ENCODE measurements around the gene MYO5A. TPM values are rescaled to one million over a fixed set of nuclear protein-coding genes. Genes with fewer than 3 reads are reported as not detected.

Gene MYO5A
- total RNA-seq, 4 donors from 2014 or later: 22.0 to 37.4 (median 33.2) TPM

DNA sequence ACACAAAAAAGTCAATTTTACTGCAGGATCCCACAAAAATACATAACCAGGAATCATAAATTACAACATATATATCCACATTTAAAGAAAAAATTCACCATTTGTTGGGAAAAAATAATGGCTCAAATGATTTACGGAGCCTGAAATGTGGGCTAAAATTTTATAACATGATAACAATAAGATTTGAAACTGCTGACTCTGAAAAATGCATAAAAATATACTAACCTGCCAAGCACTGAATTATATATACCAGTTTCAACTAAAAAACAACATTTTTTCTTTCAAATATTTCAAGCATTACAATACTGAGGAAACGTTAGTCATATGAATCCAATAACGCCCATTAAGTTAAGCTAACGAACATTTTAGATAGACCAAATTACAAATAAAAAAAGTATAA is 220.8 kb downstream of the MYO5A start:
- WGBS: 95% methylated on average over 4 of the region's 4 CpGs
- intact Hi-C loops (cut with DNase I): no loop called here
- no peaks in the 10 kb centered on the region for H3K9me3 ChIP-seq
- peaks cover 4 to 30% (median 13%) of the 10 kb centered on the region in 4 donors for H3K36me3 ChIP-seq
- TF ChIP-seq POLR2AphosphoS5 (IDR thresholded peaks at IDR 0.05) (no peak), EP300 (IDR thresholded peaks at IDR 0.05) (no peak)
- H3K4me1 ChIP-seq: peaks cover 0 to 7% (median 0%) of the 10 kb centered on the region in 4 donors
- no peak overlapping the region for H3K27ac ChIP-seq (replicated peaks in 1 of 4)
- no peak for DNase-seq (ENCODE audit: extremely low spot score)
- no peak overlapping the region for H3K4me3 ChIP-seq
- no peaks in the 10 kb centered on the region for H3K27me3 ChIP-seq

DNA sequence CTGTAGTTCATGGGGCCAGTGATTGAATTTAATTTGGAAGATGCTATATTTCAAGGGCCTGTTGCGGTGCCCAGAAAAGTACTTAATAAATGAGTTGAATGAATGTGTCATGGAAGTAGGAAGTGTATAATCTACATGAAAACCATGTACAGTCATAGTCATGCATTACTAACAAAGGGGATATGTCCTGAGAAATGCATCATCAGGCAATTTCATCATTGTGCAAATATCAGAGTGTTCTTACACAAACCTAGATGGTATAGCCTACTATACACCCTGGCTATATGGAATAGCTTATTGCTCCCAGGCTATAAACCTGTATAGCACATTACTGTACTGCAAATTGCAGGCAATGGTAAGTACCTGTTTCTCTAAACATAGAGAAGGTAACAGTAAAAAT is 222.4 kb downstream of the MYO5A start:
- H3K9me3 ChIP-seq: no peaks in the 10 kb centered on the region
- TF ChIP-seq EP300 (IDR thresholded peaks at IDR 0.05) (no peak), POLR2AphosphoS5 (IDR thresholded peaks at IDR 0.05) (no peak), POLR2A (IDR thresholded peaks at IDR 0.05; ENCODE audit: low read depth) (no peak)
- TF ChIP-seq, protein P1, sequence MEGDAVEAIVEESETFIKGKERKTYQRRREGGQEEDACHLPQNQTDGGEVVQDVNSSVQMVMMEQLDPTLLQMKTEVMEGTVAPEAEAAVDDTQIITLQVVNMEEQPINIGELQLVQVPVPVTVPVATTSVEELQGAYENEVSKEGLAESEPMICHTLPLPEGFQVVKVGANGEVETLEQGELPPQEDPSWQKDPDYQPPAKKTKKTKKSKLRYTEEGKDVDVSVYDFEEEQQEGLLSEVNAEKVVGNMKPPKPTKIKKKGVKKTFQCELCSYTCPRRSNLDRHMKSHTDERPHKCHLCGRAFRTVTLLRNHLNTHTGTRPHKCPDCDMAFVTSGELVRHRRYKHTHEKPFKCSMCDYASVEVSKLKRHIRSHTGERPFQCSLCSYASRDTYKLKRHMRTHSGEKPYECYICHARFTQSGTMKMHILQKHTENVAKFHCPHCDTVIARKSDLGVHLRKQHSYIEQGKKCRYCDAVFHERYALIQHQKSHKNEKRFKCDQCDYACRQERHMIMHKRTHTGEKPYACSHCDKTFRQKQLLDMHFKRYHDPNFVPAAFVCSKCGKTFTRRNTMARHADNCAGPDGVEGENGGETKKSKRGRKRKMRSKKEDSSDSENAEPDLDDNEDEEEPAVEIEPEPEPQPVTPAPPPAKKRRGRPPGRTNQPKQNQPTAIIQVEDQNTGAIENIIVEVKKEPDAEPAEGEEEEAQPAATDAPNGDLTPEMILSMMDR (IDR thresholded peaks at IDR 0.05): no peak
- WGBS: 100% methylated on average over 1 of the region's 1 CpG
- intact Hi-C loops (cut with DNase I): no loop called here
- DNase-seq (ENCODE audit: extremely low spot score): no peak
- no peak overlapping the region for H3K27ac ChIP-seq (replicated peaks in 1 of 4)
- peaks cover 0 to 7% (median 0%) of the 10 kb centered on the region in 4 donors for H3K4me1 ChIP-seq
- no peaks in the 10 kb centered on the region for H3K27me3 ChIP-seq
- H3K4me3 ChIP-seq: no peak overlapping the region
- peaks cover 0 to 21% (median 9%) of the 10 kb centered on the region in 4 donors for H3K36me3 ChIP-seq

DNA sequence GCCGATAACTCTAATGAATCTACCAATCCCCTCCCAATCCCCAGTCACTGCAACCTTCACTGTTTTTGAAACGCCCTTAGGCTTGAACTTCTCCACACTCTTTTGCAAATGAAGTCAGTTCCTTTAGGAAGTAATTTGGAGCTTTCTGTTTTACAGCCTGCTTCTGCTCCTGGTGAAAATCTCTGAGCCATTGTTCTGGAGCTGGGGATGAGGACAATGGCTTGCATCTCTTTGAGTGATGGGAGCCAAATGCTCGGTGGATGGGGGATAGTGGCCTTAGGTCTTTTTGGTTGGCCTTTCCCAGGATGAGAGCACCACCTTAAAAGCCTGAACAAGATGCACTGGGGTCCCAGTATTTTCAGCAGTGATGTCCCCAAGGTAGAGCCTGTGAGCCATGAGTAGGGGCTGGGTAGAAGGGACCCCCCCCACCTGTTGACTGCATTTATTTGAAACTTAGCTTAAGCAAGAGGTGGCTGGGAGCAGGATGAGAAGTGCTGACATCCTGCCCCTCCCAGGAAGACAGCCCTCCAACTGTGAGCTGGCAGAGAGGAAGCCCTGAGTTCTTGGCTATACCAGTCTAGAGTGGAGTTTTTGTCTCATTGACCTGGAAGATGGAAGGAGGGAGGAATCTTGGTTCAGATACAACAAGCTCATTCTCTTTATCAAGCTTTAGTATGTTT is 225.4 kb downstream of the MYO5A start:
- DNase-seq (ENCODE audit: extremely low spot score): no peak
- WGBS: 63% methylated on average over 3 of the region's 3 CpGs
- H3K27ac ChIP-seq (replicated peaks in 1 of 4): no peak overlapping the region
- H3K27me3 ChIP-seq: no peaks in the 10 kb centered on the region
- intact Hi-C loops (cut with DNase I): no loop called here
- no peaks in the 10 kb centered on the region for H3K4me1 ChIP-seq
- H3K9me3 ChIP-seq: no peaks in the 10 kb centered on the region
- H3K4me3 ChIP-seq: no peak overlapping the region
- TF ChIP-seq, protein P1 (IDR thresholded peaks at IDR 0.05): no peak
- no peak for TF ChIP-seq POLR2AphosphoS5 (IDR thresholded peaks at IDR 0.05)
- TF ChIP-seq EP300 (IDR thresholded peaks at IDR 0.05): no peak
- no peak for TF ChIP-seq POLR2A (IDR thresholded peaks at IDR 0.05; ENCODE audit: low read depth)
- H3K36me3 ChIP-seq: no peaks in the 10 kb centered on the region

DNA sequence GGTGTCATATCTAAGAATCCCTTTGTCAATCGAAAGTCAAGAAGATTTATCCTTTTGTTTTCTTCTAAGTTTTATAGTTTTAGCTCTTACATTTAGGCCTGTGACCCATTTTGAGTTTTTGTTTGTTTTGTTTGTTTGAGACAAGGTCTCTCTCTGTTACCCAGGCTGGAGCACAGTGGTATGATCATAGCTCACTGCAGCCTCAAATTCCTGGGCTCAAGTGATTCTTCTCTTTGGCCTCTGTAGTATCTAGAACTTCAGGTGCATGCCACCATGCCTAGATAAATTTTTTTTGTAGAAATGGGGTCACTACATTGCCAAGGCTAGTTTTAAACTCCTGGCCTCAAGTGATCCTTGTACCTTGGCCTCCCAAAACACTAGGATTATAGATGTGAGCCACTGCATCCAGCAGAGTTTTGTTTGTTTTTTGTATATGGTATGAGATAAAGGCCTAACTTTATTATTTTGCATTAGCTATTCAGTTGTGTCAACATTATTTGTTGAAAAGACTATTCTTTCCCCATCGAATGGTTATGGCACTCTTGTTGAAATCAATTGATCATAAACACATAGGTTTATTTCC is 227.3 kb downstream of the MYO5A start:
- no peaks in the 10 kb centered on the region for H3K9me3 ChIP-seq
- no peak overlapping the region for H3K4me3 ChIP-seq
- 97% methylated on average over 2 of the region's 2 CpGs for WGBS
- no peak for DNase-seq (ENCODE audit: extremely low spot score)
- intact Hi-C loops (cut with DNase I): no loop called here
- H3K36me3 ChIP-seq: no peaks in the 10 kb centered on the region
- peaks cover 0 to 2% (median 0%) of the 10 kb centered on the region in 4 donors for H3K4me1 ChIP-seq
- no peaks in the 10 kb centered on the region for H3K27me3 ChIP-seq
- TF ChIP-seq, protein P1 (IDR thresholded peaks at IDR 0.05): no peak
- no peak for TF ChIP-seq EP300 (IDR thresholded peaks at IDR 0.05)
- TF ChIP-seq POLR2AphosphoS5 (IDR thresholded peaks at IDR 0.05): no peak
- no peak for TF ChIP-seq POLR2A (IDR thresholded peaks at IDR 0.05; ENCODE audit: low read depth)
- H3K27ac ChIP-seq (replicated peaks in 1 of 4): no peak overlapping the region

DNA sequence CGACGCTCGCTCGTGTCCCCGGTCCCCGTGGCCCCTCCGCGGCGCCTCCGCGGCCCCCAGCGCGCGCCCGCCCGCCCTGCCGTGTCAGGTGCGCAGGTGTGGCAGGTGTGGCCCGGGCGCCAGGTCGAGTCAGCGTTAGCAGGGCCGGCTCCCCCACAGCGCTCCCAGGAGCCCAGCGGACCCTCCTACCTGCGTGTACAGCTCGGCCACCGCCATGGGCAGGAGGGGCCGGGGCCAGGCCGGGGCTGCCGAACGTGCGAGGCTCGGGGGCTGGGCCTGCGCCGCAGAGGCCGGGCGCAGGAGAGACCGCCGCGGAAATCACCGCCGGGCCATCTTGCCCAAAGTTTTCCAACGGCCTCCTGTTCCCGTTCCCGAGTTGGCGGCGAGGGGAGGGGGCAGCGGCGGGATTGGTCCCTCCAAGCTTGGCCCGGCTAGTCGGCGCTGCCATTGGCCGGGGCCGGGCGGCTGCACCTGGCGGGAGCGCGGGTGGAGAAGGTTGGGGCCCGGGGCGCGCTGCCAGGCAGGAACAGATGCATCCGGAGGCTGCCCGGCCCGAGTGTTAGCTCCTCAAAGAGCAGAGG is 233.2 kb downstream of the MYO5A start, which contains the start of gene MYO5C:
MYO5C (minus strand) TSS at position 384 of the 581 bp plus-strand sequence; CDS start at position 216, 168 bp downstream.
- peak within 1 kb of the TSS; percentile 54 to 77 (median 66) for H3K27ac ChIP-seq (replicated peaks in 1 of 4)
- no peak for DNase-seq (ENCODE audit: extremely low spot score)

More for the DNA sequence above, 233.2 kb downstream of the MYO5A start, which contains the start of gene MYO5C:
- peak within 1 kb of the TSS; percentile 54 to 65 (median 58) for H3K4me3 ChIP-seq
- intact Hi-C loops (cut with DNase I): no loop called here
- H3K36me3 ChIP-seq: no peaks in the 10 kb centered on the region
- WGBS: 2% methylated on average over 14 of the region's 65 CpGs
- no peaks in the 10 kb centered on the region for H3K9me3 ChIP-seq
- peaks cover 6 to 19% (median 15%) of the 10 kb centered on the region in 4 donors for H3K4me1 ChIP-seq
- TF ChIP-seq, protein P1 (IDR thresholded peaks at IDR 0.05): no peak
- TF ChIP-seq POLR2AphosphoS5 (IDR thresholded peaks at IDR 0.05): peak; percentile 54 to 66
- TF ChIP-seq POLR2A (IDR thresholded peaks at IDR 0.05; ENCODE audit: low read depth): no peak
- TF ChIP-seq EP300 (IDR thresholded peaks at IDR 0.05): no peak
- peaks cover 0 to 30% (median 4%) of the 10 kb centered on the region in 4 donors for H3K27me3 ChIP-seq
